Anterior cingulate cortex (tissue), 58 donors: ENCODE data around the gene LMBR1L.

Experiments
- DNase-seq, 58 donors: peaks; one replicate each; lab custom pipeline; 2025; lab: John Stamatoyannopoulos, UW

Gene LMBR1L

GRCh38 chr12:49121047-49121696 lies 10.5 kb upstream of the LMBR1L start:
- peak in 36 of 58 donors; percentile 2 to 52 (median 24) for DNase-seq

GRCh38 chr12:49111206-49111605 lies 559 bp upstream of the LMBR1L start:
- no peak for DNase-seq

- peak in 11 of 58 donors; percentile 34 to 60 (median 50) for DNase-seq
Observed at GRCh38 chr12:49109641-49110463, 795 bp downstream of the LMBR1L start.

- DNase-seq, result peak in 3 of 58 donors; percentile 2 to 22 (median 16)
Observed at GRCh38 chr12:49108958-49109404, 1.7 kb downstream of the LMBR1L start.

GRCh38 chr12:49105504-49106084 lies 5.1 kb downstream of the LMBR1L start:
- no peak for DNase-seq

- DNase-seq, result no peak
Observed at GRCh38 chr12:49104822-49105221, 5.8 kb downstream of the LMBR1L start.

- no peak for DNase-seq
Observed at GRCh38 chr12:49100380-49100779, 10.3 kb downstream of the LMBR1L start.

- no peak for DNase-seq
Observed at GRCh38 chr12:49098703-49099102, 11.9 kb downstream of the LMBR1L start.

- DNase-seq, result peak in 24 of 58 donors; percentile 5 to 53 (median 24)
Observed at GRCh38 chr12:49098035-49098451, 12.6 kb downstream of the LMBR1L start.

GRCh38 chr12:49097381-49097780 lies 13.3 kb downstream of the LMBR1L start:
- no peak for DNase-seq

- DNase-seq, result no peak
Observed at GRCh38 chr12:49094975-49095365, 15.7 kb downstream of the LMBR1L start.

- DNase-seq, result peak in 7 of 58 donors; percentile 5 to 61 (median 24)
Observed at GRCh38 chr12:49094160-49094974, 16.3 kb downstream of the LMBR1L start, which contains the start of gene DHH. Gene DHH, minus strand, starts transcription at chr12:49094801. Its CDS starts 289 bp downstream, at chr12:49094512.

GRCh38 chr12:49093792-49094159 lies 16.9 kb downstream of the LMBR1L start:
- DNase-seq, result no peak

GRCh38 chr12:49092816-49093406 lies 17.7 kb downstream of the LMBR1L start:
- no peak for DNase-seq

GRCh38 chr12:49092086-49092815 lies 18.4 kb downstream of the LMBR1L start:
- DNase-seq, result peak in 19 of 58 donors; percentile 4 to 69 (median 43)

GRCh38 chr12:49091836-49092085 lies 18.9 kb downstream of the LMBR1L start:
- DNase-seq, result peak in 1 of 58 donors; percentile 55

GRCh38 chr12:49091056-49091835 lies 19.4 kb downstream of the LMBR1L start:
- no peak for DNase-seq
